Parathyroid adenoma (tissue), 2 donors: ENCODE data around the gene ERI2.
"Not testable (repeated sequence)": the region's sequence is repeated elsewhere in the genome, so short reads cannot be mapped to it uniquely, and the experiment has no call there.

Experiments
- H2AFZ ChIP-seq: fragments of 300-600 bp; sonication (generic); one replicate; pipeline ENCODE4 v1.7.0; 2017; ENCODE audit warnings: antibody characterized with exemption, mild to moderate bottlenecking
- H3K27ac ChIP-seq: fragments of 300-600 bp; sonication (generic); one replicate; pipeline ENCODE4 v1.7.0; 2017
- H3K27me3 ChIP-seq: fragments of 300-600 bp; sonication (generic); one replicate; pipeline ENCODE4 v1.7.0; 2017; ENCODE audit warnings: low read length; ENCODE audit not compliant: control insufficient read depth, insufficient read depth
- H3K36me3 ChIP-seq: fragments of 300-600 bp; sonication (generic); one replicate; pipeline ENCODE4 v1.7.0; 2017; ENCODE audit warnings: low read length; ENCODE audit not compliant: control insufficient read depth, insufficient read depth
- H3K4me1 ChIP-seq: fragments of 300-600 bp; sonication (generic); one replicate; pipeline ENCODE4 v1.7.0; 2017; ENCODE audit warnings: control low read depth
- H3K4me2 ChIP-seq: fragments of 300-600 bp; sonication (generic); one replicate; pipeline ENCODE4 v1.7.0; 2017; ENCODE audit warnings: low read length
- H3K4me3 ChIP-seq: fragments of 300-600 bp; sonication (generic); one replicate; pipeline ENCODE4 v1.7.0; 2017; ENCODE audit warnings: low read depth, low read length
- H3K79me2 ChIP-seq: fragments of 300-600 bp; sonication (generic); one replicate; pipeline ENCODE4 v1.7.0; 2017; ENCODE audit warnings: control low read depth
- H3K9ac ChIP-seq: fragments of 300-600 bp; sonication (generic); one replicate; pipeline ENCODE4 v1.7.0; 2017; ENCODE audit warnings: mild to moderate bottlenecking
- H3K9me3 ChIP-seq: fragments of 300-600 bp; sonication (generic); one replicate; pipeline ENCODE4 v1.7.0; 2017; ENCODE audit warnings: low read length; ENCODE audit not compliant: control insufficient read depth
- CTCF ChIP-seq: fragments of 300-600 bp; sonication (generic); IDR thresholded peaks from one replicate; pipeline ENCODE4 v1.7.0; 2017; ENCODE audit warnings: antibody characterized with exemption, mild to moderate bottlenecking
- donor health status: primary hyperparathyroidism.

ERI2 gene

GRCh38 chr16:20812510-20812909 lies 6.2 kb upstream of the ERI2 start:
- Histone ChIP-seq H2AFZ (peak overlapping the region; percentile 33), H3K36me3 (no peaks in the 10 kb centered on the region), H3K79me2 (peaks cover 2% of the 10 kb centered on the region), H3K4me1 (peaks cover 76% of the 10 kb centered on the region), H3K4me3 (peak overlapping the region; percentile 32), H3K27me3 (no peaks in the 10 kb centered on the region), H3K9me3 (no peaks in the 10 kb centered on the region), H3K27ac (peak overlapping the region; percentile 81), H3K4me2 (peak overlapping the region; percentile 59), H3K9ac (no peak overlapping the region)
- no peak for TF ChIP-seq CTCF

- peaks cover 70% of the 10 kb centered on the region for H3K4me1 ChIP-seq
- H2AFZ ChIP-seq = peak overlapping the region; percentile 33
- H3K27ac ChIP-seq = peak overlapping the region; percentile 81
- H3K4me3 ChIP-seq = no peak overlapping the region
- no peaks in the 10 kb centered on the region for H3K36me3 ChIP-seq
- no peaks in the 10 kb centered on the region for H3K27me3 ChIP-seq
- H3K9ac ChIP-seq = no peak overlapping the region
- H3K9me3 ChIP-seq = no peaks in the 10 kb centered on the region
- TF ChIP-seq CTCF = no peak
- H3K79me2 ChIP-seq = peaks cover 2% of the 10 kb centered on the region
- peak overlapping the region; percentile 59 for H3K4me2 ChIP-seq
These were observed 5.7 kb upstream of the ERI2 start for GRCh38 chr16:20811889-20812439.

GRCh38 chr16:20807862-20808261 lies 1.6 kb upstream of the ERI2 start:
- TF ChIP-seq CTCF = no peak
- Histone ChIP-seq H3K36me3 (no peaks in the 10 kb centered on the region), H3K79me2 (peaks cover 2% of the 10 kb centered on the region), H3K27me3 (no peaks in the 10 kb centered on the region), H3K4me3 (peak overlapping the region; percentile 97), H2AFZ (peak overlapping the region; percentile 46), H3K4me1 (peaks cover 32% of the 10 kb centered on the region), H3K27ac (peak overlapping the region; percentile 97), H3K9me3 (no peaks in the 10 kb centered on the region), H3K4me2 (peak overlapping the region; percentile 92), H3K9ac (no peak overlapping the region)

GRCh38 chr16:20805684-20806167 lies 546 bp downstream of the ERI2 start:
- Histone ChIP-seq H3K9ac (peak overlapping the region; percentile 16), H3K4me3 (peak overlapping the region; percentile 97), H3K4me1 (peaks cover 13% of the 10 kb centered on the region), H3K27ac (peak overlapping the region; percentile 97), H3K4me2 (peak overlapping the region; percentile 92), H2AFZ (peak overlapping the region; percentile 87)
- H3K27me3 ChIP-seq, H3K36me3 ChIP-seq, H3K79me2 ChIP-seq, H3K9me3 ChIP-seq: not testable (repeated sequence)

GRCh38 chr16:20803561-20804214 lies 2.6 kb downstream of the ERI2 start:
- no peaks in the 10 kb centered on the region for H3K36me3 ChIP-seq
- no peaks in the 10 kb centered on the region for H3K9me3 ChIP-seq
- H3K9ac ChIP-seq = no peak overlapping the region
- no peak overlapping the region for H2AFZ ChIP-seq
- no peaks in the 10 kb centered on the region for H3K79me2 ChIP-seq
- TF ChIP-seq CTCF = no peak
- peaks cover 5% of the 10 kb centered on the region for H3K4me1 ChIP-seq
- H3K27ac ChIP-seq = no peak overlapping the region
- no peak overlapping the region for H3K4me3 ChIP-seq
- H3K4me2 ChIP-seq = no peak overlapping the region
- no peaks in the 10 kb centered on the region for H3K27me3 ChIP-seq
